GM23338 (cell line): Measurements from ENCODE around the gene CHSY1. TPM values are rescaled to one million over a fixed set of nuclear protein-coding genes. Genes with fewer than 3 reads are reported as not detected.

Experiments
- CREB1 ChIP-seq: fragments of 250-450 bp; sonication (Bioruptor Pico); IDR thresholded peaks from 2 replicates; pipeline ENCODE4 v1.5.0; 2020; ENCODE audit warnings: low read depth, mild to moderate bottlenecking, moderate library complexity
- EZH2phosphoT487 ChIP-seq: fragments of 200-600 bp; sonication (generic); IDR thresholded peaks from one replicate; pipeline ENCODE4 v1.8.1; 2018; ENCODE audit warnings: antibody characterized with exemption; ENCODE audit not compliant: unreplicated experiment
- POLR2AphosphoS5 ChIP-seq: IDR thresholded peaks from 2 replicates; pipeline ENCODE4 v1.6.1; 2016; ENCODE audit warnings: antibody characterized with exemption, low read depth
- STAT1 ChIP-seq: IDR thresholded peaks from one replicate; pipeline ENCODE4 v1.6.1; 2016; ENCODE audit warnings: antibody characterized with exemption; ENCODE audit not compliant: unreplicated experiment
- polyA plus RNA-seq: library from polyadenylated mRNA; unstranded; fragments of >200 nt; fragmentation: Nextera tagmentation; extraction: Ambion mirVana; gene quantifications from 2 replicates; pipeline ENCODE4 v1.2.1, GENCODE V29; 2016
- total RNA-seq: library from RNA; depleted of rRNA; stranded (reverse); fragments of >200 nt; shearing (Covaris generic); gene quantifications from 2 replicates; pipeline ENCODE4 v1.2.3, GENCODE V29; 2014
- TF ChIP-seq, protein P1 (sequence below): fragments of 250-450 bp; sonication (Bioruptor Pico); IDR thresholded peaks from 2 replicates; pipeline ENCODE4 v1.5.0; 2020; ENCODE audit warnings: mild to moderate bottlenecking, moderate library complexity
- TF ChIP-seq, protein P2 (sequence below): IDR thresholded peaks from one replicate; pipeline ENCODE4 v1.6.1; 2018; ENCODE audit warnings: antibody characterized with exemption; ENCODE audit not compliant: unreplicated experiment

The CHSY1 gene
- total and polyA plus RNA-seq, 2 experiments from 2014 or later, result 9.8 to 47.7 TPM

DNA sequence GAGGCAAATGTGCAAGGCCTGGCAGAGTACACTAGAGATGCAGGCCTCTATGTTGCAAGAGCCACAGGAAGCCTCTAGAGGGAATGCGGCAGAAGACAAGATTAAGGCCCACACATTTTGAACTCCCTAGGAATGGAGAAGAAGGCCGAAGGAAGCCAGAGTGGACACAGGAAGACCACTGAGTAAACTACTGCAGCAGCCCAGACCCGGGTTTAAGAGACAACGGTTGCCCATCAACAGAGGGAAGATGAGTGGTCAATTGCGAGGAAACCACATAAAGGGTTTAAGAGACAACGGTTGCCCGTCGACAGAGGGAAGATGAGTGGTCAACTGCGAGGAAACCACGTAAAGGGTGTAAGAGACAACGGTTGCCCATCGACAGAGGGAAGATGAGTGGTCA, 14.6 kb downstream of the CHSY1 start (continued):
- TF ChIP-seq, protein P1, sequence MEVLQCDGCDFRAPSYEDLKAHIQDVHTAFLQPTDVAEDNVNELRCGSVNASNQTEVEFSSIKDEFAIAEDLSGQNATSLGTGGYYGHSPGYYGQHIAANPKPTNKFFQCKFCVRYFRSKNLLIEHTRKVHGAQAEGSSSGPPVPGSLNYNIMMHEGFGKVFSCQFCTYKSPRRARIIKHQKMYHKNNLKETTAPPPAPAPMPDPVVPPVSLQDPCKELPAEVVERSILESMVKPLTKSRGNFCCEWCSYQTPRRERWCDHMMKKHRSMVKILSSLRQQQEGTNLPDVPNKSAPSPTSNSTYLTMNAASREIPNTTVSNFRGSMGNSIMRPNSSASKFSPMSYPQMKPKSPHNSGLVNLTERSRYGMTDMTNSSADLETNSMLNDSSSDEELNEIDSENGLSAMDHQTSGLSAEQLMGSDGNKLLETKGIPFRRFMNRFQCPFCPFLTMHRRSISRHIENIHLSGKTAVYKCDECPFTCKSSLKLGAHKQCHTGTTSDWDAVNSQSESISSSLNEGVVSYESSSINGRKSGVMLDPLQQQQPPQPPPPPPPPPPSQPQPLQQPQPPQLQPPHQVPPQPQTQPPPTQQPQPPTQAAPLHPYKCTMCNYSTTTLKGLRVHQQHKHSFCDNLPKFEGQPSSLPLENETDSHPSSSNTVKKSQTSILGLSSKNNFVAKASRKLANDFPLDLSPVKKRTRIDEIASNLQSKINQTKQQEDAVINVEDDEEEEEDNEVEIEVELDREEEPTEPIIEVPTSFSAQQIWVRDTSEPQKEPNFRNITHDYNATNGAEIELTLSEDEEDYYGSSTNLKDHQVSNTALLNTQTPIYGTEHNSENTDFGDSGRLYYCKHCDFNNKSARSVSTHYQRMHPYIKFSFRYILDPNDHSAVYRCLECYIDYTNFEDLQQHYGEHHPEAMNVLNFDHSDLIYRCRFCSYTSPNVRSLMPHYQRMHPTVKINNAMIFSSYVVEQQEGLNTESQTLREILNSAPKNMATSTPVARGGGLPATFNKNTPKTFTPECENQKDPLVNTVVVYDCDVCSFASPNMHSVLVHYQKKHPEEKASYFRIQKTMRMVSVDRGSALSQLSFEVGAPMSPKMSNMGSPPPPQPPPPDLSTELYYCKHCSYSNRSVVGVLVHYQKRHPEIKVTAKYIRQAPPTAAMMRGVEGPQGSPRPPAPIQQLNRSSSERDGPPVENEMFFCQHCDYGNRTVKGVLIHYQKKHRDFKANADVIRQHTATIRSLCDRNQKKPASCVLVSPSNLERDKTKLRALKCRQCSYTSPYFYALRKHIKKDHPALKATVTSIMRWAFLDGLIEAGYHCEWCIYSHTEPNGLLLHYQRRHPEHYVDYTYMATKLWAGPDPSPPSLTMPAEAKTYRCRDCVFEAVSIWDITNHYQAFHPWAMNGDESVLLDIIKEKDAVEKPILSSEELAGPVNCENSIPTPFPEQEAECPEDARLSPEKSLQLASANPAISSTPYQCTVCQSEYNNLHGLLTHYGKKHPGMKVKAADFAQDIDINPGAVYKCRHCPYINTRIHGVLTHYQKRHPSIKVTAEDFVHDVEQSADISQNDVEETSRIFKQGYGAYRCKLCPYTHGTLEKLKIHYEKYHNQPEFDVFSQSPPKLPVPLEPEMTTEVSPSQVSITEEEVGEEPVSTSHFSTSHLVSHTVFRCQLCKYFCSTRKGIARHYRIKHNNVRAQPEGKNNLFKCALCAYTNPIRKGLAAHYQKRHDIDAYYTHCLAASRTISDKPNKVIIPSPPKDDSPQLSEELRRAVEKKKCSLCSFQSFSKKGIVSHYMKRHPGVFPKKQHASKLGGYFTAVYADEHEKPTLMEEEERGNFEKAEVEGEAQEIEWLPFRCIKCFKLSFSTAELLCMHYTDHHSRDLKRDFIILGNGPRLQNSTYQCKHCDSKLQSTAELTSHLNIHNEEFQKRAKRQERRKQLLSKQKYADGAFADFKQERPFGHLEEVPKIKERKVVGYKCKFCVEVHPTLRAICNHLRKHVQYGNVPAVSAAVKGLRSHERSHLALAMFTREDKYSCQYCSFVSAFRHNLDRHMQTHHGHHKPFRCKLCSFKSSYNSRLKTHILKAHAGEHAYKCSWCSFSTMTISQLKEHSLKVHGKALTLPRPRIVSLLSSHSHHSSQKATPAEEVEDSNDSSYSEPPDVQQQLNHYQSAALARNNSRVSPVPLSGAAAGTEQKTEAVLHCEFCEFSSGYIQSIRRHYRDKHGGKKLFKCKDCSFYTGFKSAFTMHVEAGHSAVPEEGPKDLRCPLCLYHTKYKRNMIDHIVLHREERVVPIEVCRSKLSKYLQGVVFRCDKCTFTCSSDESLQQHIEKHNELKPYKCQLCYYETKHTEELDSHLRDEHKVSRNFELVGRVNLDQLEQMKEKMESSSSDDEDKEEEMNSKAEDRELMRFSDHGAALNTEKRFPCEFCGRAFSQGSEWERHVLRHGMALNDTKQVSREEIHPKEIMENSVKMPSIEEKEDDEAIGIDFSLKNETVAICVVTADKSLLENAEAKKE (CRISPR knock-in tag), result no peak
- TF ChIP-seq POLR2AphosphoS5 (no peak), CREB1 (CRISPR knock-in tag) (no peak), EZH2phosphoT487 (no peak), STAT1 (no peak)
- TF ChIP-seq, protein P2, sequence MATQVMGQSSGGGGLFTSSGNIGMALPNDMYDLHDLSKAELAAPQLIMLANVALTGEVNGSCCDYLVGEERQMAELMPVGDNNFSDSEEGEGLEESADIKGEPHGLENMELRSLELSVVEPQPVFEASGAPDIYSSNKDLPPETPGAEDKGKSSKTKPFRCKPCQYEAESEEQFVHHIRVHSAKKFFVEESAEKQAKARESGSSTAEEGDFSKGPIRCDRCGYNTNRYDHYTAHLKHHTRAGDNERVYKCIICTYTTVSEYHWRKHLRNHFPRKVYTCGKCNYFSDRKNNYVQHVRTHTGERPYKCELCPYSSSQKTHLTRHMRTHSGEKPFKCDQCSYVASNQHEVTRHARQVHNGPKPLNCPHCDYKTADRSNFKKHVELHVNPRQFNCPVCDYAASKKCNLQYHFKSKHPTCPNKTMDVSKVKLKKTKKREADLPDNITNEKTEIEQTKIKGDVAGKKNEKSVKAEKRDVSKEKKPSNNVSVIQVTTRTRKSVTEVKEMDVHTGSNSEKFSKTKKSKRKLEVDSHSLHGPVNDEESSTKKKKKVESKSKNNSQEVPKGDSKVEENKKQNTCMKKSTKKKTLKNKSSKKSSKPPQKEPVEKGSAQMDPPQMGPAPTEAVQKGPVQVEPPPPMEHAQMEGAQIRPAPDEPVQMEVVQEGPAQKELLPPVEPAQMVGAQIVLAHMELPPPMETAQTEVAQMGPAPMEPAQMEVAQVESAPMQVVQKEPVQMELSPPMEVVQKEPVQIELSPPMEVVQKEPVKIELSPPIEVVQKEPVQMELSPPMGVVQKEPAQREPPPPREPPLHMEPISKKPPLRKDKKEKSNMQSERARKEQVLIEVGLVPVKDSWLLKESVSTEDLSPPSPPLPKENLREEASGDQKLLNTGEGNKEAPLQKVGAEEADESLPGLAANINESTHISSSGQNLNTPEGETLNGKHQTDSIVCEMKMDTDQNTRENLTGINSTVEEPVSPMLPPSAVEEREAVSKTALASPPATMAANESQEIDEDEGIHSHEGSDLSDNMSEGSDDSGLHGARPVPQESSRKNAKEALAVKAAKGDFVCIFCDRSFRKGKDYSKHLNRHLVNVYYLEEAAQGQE, result no peak
